Kidney epithelial cell (primary cell): ENCODE measurements around the gene EEIG1. TPM values are rescaled to one million over a fixed set of nuclear protein-coding genes. Genes with fewer than 3 reads are reported as not detected.

Experiments
- DNase-seq: peaks from one replicate; pipeline ENCODE4 v3.0.0-alpha.2; 2010; ENCODE audit warnings: low read depth
- H3K27me3 ChIP-seq: 2 replicates; pipeline ENCODE4 v1.6.0; 2011; ENCODE audit warnings: low read length; ENCODE audit not compliant: control insufficient read depth, insufficient read depth
- H3K36me3 ChIP-seq: 2 replicates; pipeline ENCODE4 v1.5.1; 2011; ENCODE audit warnings: low read length; ENCODE audit not compliant: control insufficient read depth, insufficient read depth
- H3K4me3 ChIP-seq: 2 replicates; pipeline ENCODE4 v1.5.1; 2011; ENCODE audit warnings: low read depth, mild to moderate bottlenecking, control low read depth, low read length
- total RNA-seq: library from RNA; depleted of rRNA; stranded (reverse); fragments of >200 nt; gene quantifications from 2 replicates; pipeline ENCODE4 v1.2.3, GENCODE V29; 2015
- TF ChIP-seq, protein P1 (sequence below): IDR thresholded peaks from 2 replicates; pipeline ENCODE4 v1.5.1; 2011; ENCODE audit warnings: mild to moderate bottlenecking, moderate library complexity, low read length, control low read depth, inconsistent platforms; ENCODE audit not compliant: insufficient read depth, poor library complexity, severe bottlenecking

The EEIG1 gene
- total RNA-seq, 1 donor from 2014 or later, result 16.5 TPM

DNA sequence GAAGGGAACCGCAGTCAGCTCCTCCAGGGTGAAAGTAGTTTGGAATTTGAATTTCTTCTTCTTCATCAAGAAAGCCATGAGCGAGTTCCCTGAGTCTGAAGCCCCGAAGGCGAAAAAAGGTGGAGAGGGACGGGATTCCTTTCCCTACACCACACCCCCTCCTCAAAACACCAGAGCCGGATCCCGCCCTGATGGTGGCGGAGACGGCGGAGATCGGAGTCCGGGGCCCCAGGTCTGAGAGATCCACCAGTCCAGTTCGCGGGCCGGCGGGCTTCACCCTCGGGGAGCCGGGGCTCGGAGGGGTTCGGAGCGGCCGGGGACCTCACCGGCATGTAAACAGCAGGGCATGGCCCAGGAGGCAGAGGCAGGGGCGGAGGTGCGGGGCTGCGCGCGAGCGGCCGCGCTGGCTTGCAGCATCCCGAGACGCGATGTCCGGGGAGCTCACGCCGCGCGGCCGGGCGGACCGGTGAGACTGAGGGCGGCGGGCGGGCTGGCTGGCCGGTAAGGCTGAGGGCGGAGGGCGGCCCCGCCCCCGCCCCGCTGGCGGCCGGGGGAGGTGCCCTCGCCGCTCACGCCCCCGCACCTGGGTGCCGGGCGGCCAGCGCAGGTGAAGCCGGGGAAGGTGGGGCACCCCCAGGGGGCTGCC lies 606 bp downstream of the EEIG1 start:
- Histone ChIP-seq H3K27me3 (no peaks in the 10 kb centered on the region), H3K36me3 (no peaks in the 10 kb centered on the region), H3K4me3 (peak overlapping the region; percentile 66)
- no peak for DNase-seq
- TF ChIP-seq, protein P1, sequence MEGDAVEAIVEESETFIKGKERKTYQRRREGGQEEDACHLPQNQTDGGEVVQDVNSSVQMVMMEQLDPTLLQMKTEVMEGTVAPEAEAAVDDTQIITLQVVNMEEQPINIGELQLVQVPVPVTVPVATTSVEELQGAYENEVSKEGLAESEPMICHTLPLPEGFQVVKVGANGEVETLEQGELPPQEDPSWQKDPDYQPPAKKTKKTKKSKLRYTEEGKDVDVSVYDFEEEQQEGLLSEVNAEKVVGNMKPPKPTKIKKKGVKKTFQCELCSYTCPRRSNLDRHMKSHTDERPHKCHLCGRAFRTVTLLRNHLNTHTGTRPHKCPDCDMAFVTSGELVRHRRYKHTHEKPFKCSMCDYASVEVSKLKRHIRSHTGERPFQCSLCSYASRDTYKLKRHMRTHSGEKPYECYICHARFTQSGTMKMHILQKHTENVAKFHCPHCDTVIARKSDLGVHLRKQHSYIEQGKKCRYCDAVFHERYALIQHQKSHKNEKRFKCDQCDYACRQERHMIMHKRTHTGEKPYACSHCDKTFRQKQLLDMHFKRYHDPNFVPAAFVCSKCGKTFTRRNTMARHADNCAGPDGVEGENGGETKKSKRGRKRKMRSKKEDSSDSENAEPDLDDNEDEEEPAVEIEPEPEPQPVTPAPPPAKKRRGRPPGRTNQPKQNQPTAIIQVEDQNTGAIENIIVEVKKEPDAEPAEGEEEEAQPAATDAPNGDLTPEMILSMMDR, result no peak

DNA sequence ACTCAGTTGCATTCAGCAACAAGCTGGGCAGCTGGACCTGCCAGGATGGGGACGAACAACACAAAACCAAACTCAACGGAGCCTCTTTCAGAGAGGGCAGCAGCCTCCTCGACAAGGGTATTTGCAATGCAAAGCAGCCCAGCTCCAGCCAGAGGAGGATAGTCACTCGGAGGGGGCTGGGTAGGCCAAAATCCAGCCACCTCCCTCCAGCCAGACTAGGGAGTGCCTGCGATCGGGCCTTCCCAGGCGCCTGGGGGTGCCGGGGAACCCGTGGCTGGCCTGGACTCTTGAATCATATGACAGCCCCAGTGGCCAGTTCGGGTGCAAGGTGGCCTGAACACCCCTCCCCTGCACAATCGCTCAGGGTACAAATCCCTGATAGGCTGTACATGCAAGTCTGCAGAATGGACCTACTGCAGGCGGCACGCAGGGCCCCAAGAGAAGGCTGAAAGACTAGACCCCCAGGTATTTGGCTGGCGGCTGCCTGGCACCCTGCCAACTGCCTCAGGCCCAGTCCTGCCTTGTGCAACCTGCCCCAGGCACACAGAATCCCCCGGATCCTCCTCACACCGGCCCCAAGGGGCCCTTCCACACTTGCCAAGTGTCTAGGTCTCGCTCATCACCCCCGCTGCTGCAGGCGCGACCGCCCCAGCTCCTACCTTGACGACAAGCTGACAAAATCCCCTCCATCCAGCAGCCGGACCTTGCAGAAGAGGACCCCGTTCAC lies 1.3 kb downstream of the EEIG1 start:
- DNase-seq, result no peak
- TF ChIP-seq, protein P1, result no peak
- no peaks in the 10 kb centered on the region for H3K27me3 ChIP-seq
- peak overlapping the region; percentile 66 for H3K4me3 ChIP-seq
- no peaks in the 10 kb centered on the region for H3K36me3 ChIP-seq

GRCh38 chr9:127979015-127979332 lies 1.8 kb downstream of the EEIG1 start:
- TF ChIP-seq, protein P1, result no peak
- no peaks in the 10 kb centered on the region for H3K27me3 ChIP-seq
- no peaks in the 10 kb centered on the region for H3K36me3 ChIP-seq
- peak overlapping the region; percentile 66 for H3K4me3 ChIP-seq
- no peak for DNase-seq

- Histone ChIP-seq H3K4me3 (no peak overlapping the region), H3K36me3 (no peaks in the 10 kb centered on the region), H3K27me3 (no peaks in the 10 kb centered on the region)
- DNase-seq, result no peak
- TF ChIP-seq, protein P1, result peak; percentile 11
These were observed 2.7 kb downstream of the EEIG1 start for GRCh38 chr9:127977884-127978647.

- no peaks in the 10 kb centered on the region for H3K27me3 ChIP-seq
- DNase-seq, result no peak
- no peaks in the 10 kb centered on the region for H3K36me3 ChIP-seq
- TF ChIP-seq, protein P1, result no peak
- H3K4me3 ChIP-seq, result no peak overlapping the region
These were observed 3.5 kb downstream of the EEIG1 start for GRCh38 chr9:127977009-127977883.
